OCI-LY3 (cell line): Measurements from ENCODE around the gene ZNF358.
A peak's percentile ranks its signal among the peaks of the same experiment; 100 is the strongest.

Experiments
- H2AFZ ChIP-seq: fragments of 200-600, 300-600 bp; shearing (Covaris generic); 2 replicates; pipeline ENCODE4 v1.6.0; 2014; ENCODE audit warnings: antibody characterized with exemption, low read depth, low read length
- H3K27ac ChIP-seq: fragments of 200-600, 300-600 bp; sonication (generic); 2 replicates; pipeline ENCODE4 v1.5.1; 2014; ENCODE audit warnings: mild to moderate bottlenecking, low read length, moderate library complexity, mixed read lengths
- H3K27me3 ChIP-seq: fragments of 200-600, 300-600 bp; sonication (generic); 2 replicates; pipeline ENCODE4 v1.6.1; 2014; ENCODE audit warnings: low read depth, low read length, mixed read lengths
- H3K36me3 ChIP-seq: fragments of 200-600, 300-600 bp; sonication (generic); replicated peaks from 2 replicates; pipeline ENCODE3; 2014; ENCODE audit warnings: low read depth, low read length, mixed read lengths
- H3K4me1 ChIP-seq: fragments of 300-600, 200-600 bp; sonication (generic); 2 replicates; pipeline ENCODE4 v1.6.1; 2014; ENCODE audit warnings: low read length, mixed read lengths
- H3K4me2 ChIP-seq: fragments of 200-600, 300-600 bp; sonication (generic); 2 replicates; pipeline ENCODE4 v1.6.1; 2014; ENCODE audit warnings: low read length, mixed read lengths
- H3K4me3 ChIP-seq: fragments of 300-600, 200-600 bp; sonication (generic); 2 replicates; pipeline ENCODE4 v1.5.1; 2014; ENCODE audit warnings: antibody characterized with exemption, mild to moderate bottlenecking, low read length, moderate library complexity
- H3K79me2 ChIP-seq: fragments of 300-600, 200-600 bp; shearing (Covaris generic); 2 replicates; pipeline ENCODE4 v1.6.1; 2014; ENCODE audit warnings: mild to moderate bottlenecking, low read length, mixed read lengths
- H3K9ac ChIP-seq: fragments of 300-600, 200-600 bp; shearing (Covaris generic); 2 replicates; pipeline ENCODE4 v1.6.0; 2014; ENCODE audit warnings: mild to moderate bottlenecking, low read length, moderate library complexity
- H3K9me3 ChIP-seq: fragments of 200-600, 300-600 bp; shearing (Covaris generic); 2 replicates; pipeline ENCODE4 v1.6.1; 2014; ENCODE audit warnings: low read length, mixed read lengths; ENCODE audit not compliant: insufficient read depth
- H4K20me1 ChIP-seq: fragments of 200-600, 300-600 bp; sonication (generic); 2 replicates; pipeline ENCODE4 v1.6.1; 2016; ENCODE audit warnings: low read length, mixed read lengths; ENCODE audit not compliant: insufficient read depth
- EZH2phosphoT487 ChIP-seq: fragments of 200-600 bp; shearing (Covaris generic); IDR thresholded peaks from 2 replicates; pipeline ENCODE4 v1.6.1; 2018; ENCODE audit warnings: antibody characterized with exemption, mixed run types, low read depth
- TF ChIP-seq, protein P1 (sequence below): fragments of 200-600, 300-600 bp; sonication (generic); IDR thresholded peaks from 2 replicates; pipeline ENCODE4 v1.5.1; 2014; ENCODE audit warnings: antibody characterized with exemption, low read length, low read depth

ZNF358 gene

DNA sequence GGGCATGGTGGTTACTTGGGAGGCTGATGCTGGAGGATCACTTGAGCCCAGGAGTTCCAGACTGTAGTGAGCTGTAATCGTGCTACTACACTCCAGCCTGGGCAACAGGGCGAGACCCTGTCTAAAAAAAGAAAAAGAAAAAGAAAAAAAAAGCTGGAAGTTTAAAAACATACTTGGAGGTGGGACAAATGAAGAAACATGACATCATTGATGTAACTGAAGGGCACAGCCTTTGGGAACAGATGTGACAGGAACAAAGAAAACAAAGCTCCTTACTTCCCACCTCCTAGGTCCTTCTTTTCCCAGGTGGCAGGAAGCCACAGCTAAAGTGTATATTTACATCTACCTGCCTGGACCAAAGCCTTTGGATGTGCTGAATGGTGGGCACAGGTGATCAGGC is 29.0 kb upstream of the ZNF358 start:
- Histone ChIP-seq H3K4me1 (peaks cover 9% of the 10 kb centered on the region), H3K27ac (no peak overlapping the region), H3K27me3 (no peaks in the 10 kb centered on the region), H2AFZ (no peak overlapping the region), H3K4me2 (no peak overlapping the region), H3K4me3 (no peak overlapping the region), H3K36me3 (no peaks in the 10 kb centered on the region), H3K9me3 (no peaks in the 10 kb centered on the region), H3K9ac (no peak overlapping the region), H4K20me1 (no peaks in the 10 kb centered on the region), H3K79me2 (no peaks in the 10 kb centered on the region)
- TF ChIP-seq, protein P1, sequence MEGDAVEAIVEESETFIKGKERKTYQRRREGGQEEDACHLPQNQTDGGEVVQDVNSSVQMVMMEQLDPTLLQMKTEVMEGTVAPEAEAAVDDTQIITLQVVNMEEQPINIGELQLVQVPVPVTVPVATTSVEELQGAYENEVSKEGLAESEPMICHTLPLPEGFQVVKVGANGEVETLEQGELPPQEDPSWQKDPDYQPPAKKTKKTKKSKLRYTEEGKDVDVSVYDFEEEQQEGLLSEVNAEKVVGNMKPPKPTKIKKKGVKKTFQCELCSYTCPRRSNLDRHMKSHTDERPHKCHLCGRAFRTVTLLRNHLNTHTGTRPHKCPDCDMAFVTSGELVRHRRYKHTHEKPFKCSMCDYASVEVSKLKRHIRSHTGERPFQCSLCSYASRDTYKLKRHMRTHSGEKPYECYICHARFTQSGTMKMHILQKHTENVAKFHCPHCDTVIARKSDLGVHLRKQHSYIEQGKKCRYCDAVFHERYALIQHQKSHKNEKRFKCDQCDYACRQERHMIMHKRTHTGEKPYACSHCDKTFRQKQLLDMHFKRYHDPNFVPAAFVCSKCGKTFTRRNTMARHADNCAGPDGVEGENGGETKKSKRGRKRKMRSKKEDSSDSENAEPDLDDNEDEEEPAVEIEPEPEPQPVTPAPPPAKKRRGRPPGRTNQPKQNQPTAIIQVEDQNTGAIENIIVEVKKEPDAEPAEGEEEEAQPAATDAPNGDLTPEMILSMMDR: no peak
- no peak for TF ChIP-seq EZH2phosphoT487

- H3K9ac ChIP-seq: peak within 1 kb of the TSS; percentile 67
- H3K36me3 ChIP-seq: no peaks in the 10 kb centered on the region
- no peak for TF ChIP-seq EZH2phosphoT487
- TF ChIP-seq, protein P1: no peak
- H3K27ac ChIP-seq: no peak within 1 kb of the TSS
- no peaks in the 10 kb centered on the region for H3K79me2 ChIP-seq
- peak within 1 kb of the TSS; percentile 87 for H3K4me2 ChIP-seq
- H2AFZ ChIP-seq: peak within 1 kb of the TSS; percentile 97
- H3K4me1 ChIP-seq: peaks cover 9% of the 10 kb centered on the region
- H3K9me3 ChIP-seq: no peaks in the 10 kb centered on the region
- no peaks in the 10 kb centered on the region for H4K20me1 ChIP-seq
- peak within 1 kb of the TSS; percentile 78 for H3K4me3 ChIP-seq
- H3K27me3 ChIP-seq: no peaks in the 10 kb centered on the region
These were observed 27.1 kb upstream of the ZNF358 start, which contains the start of gene PEX11G for GRCh38 chr19:7488736-7489353. TSS of gene PEX11G (minus strand) at chr19:7489035. CDS start at chr19:7489010, 25 bp downstream.

GRCh38 chr19:7489609-7490044 is 26.3 kb upstream of the ZNF358 start:
- peak overlapping the region; percentile 78 for H3K4me3 ChIP-seq
- H3K27me3 ChIP-seq: peaks cover 3% of the 10 kb centered on the region; the same call in 1 of the 2 replicates
- H3K27ac ChIP-seq: no peak overlapping the region
- H3K4me1 ChIP-seq: peaks cover 9% of the 10 kb centered on the region
- H3K36me3 ChIP-seq: no peaks in the 10 kb centered on the region
- no peaks in the 10 kb centered on the region for H3K9me3 ChIP-seq
- peak overlapping the region; percentile 97 for H2AFZ ChIP-seq
- TF ChIP-seq EZH2phosphoT487: no peak
- TF ChIP-seq, protein P1: no peak
- H3K79me2 ChIP-seq: no peaks in the 10 kb centered on the region
- peak overlapping the region; percentile 87 for H3K4me2 ChIP-seq
- no peak overlapping the region; the same call in 1 of the 2 replicates for H3K9ac ChIP-seq
- H4K20me1 ChIP-seq: no peaks in the 10 kb centered on the region

DNA sequence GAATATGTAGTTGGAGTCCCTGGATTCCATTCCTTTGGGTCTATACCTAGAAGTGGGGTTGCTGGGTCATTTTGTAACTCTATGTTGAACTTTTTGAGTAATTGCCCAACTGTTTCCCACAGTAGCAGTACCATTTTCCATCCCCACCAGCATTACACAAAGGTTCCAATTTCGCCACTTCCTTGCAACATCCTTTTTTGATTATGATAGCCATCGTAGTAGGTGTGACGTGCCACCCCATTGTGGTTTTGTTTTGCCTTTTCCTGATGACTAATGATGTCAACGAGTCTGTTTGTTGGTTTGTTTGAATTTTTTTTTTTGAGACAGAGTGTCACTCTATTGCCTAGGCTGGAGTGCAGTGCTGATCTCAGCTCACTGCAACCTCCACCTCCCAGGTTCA is 23.8 kb upstream of the ZNF358 start:
- Histone ChIP-seq H3K9ac (no peak overlapping the region), H3K4me2 (no peak overlapping the region), H3K79me2 (no peaks in the 10 kb centered on the region), H3K4me3 (no peak overlapping the region), H2AFZ (no peak overlapping the region), H3K4me1 (peaks cover 9% of the 10 kb centered on the region), H3K36me3 (no peaks in the 10 kb centered on the region), H3K27ac (no peak overlapping the region), H4K20me1 (no peaks in the 10 kb centered on the region), H3K9me3 (no peaks in the 10 kb centered on the region), H3K27me3 (peaks cover 4% of the 10 kb centered on the region; the same call in 1 of the 2 replicates)
- TF ChIP-seq EZH2phosphoT487: no peak
- TF ChIP-seq, protein P1: no peak
